ENCODE data around the gene COPS9. TPM values are rescaled to one million over a fixed set of nuclear protein-coding genes. Genes with fewer than 3 reads are reported as not detected.

The COPS9 gene
- total RNA-seq, 2 experiments from 2014 or later = 120 to 129 TPM

DNA sequence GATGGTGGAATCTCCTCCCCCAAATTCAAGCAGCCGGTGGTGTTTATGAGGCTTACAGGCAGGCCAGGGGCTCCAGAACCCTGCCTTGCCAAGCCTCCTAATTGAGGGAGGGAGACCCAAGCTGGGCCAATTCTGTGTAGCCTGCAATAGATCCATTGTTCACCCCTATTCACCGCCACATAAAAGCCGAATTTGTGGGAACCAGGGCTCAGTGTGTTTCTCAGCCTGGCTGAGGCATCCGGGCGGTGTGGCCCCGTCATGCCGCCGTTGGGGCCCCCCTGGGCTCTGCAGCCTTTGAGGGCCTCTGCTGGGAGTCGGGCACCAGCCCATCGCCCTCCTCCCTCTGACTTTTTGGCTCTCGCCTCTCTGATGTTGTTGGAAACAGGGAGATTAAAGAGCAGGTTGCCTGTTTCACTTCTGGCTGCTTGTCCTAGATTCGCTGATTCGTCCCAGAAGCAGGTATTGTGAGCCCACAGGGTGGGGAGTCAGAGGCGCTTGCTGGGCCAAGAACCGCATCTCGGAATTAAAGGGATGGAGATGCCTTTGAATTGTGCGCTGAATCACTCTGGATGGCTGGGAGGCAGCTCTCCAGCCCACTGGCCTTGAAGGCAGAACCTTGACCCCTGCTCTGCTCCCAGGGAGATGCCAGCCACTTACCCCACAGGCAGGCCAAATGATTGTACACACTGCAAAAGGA lies 19.1 kb upstream of the COPS9 start:
- no peaks in the 10 kb centered on the region for H3K4me1 Mint-ChIP-seq (ENCODE audit: low read depth)
- ChIA-PET CTCF (no interaction called here), POLR2A (no interaction called here)
- DNase-seq = no peak
- no peaks in the 10 kb centered on the region for H3K27me3 Mint-ChIP-seq (ENCODE audit: low read depth)
- ATAC-seq = no peak
- no peak overlapping the region for H3K27ac Mint-ChIP-seq
- no peak overlapping the region for H3K4me3 Mint-ChIP-seq
- no peaks in the 10 kb centered on the region for H3K9me3 Mint-ChIP-seq (ENCODE audit: insufficient read depth)
- H3K36me3 Mint-ChIP-seq (ENCODE audit: low read depth) = no peaks in the 10 kb centered on the region

DNA sequence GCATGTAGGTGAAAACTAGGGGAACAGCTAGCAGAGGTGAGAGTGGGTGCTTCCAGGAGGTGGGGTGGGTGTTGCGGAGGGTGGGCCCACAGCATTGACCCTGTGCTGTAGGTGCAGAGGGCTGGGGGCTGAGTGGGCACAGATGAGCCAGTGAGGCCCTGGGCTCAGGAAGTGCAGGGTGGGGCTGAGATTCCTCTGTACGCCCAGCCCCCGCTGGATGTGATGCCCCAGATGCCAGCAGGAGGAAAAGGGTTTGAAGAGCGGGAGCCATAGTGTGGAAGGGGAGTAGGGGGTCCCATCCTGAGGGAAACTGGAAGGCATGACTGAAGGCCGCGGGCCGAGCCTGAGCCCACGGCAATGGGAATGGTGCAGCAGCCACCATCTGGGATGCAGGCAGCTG lies 18.5 kb upstream of the COPS9 start:
- Mint-ChIP-seq H3K9me3 (ENCODE audit: insufficient read depth) (no peaks in the 10 kb centered on the region), H3K27ac (no peak overlapping the region), H3K36me3 (ENCODE audit: low read depth) (no peaks in the 10 kb centered on the region), H3K4me1 (ENCODE audit: low read depth) (no peaks in the 10 kb centered on the region), H3K27me3 (ENCODE audit: low read depth) (no peaks in the 10 kb centered on the region), H3K4me3 (no peak overlapping the region)
- ChIA-PET POLR2A (no interaction called here), CTCF (no interaction called here)
- DNase-seq (no peak), ATAC-seq (no peak)

- ATAC-seq (no peak), DNase-seq (no peak)
- ChIA-PET POLR2A (no interaction called here), CTCF (interaction anchor here (1.0 kb wide), 1 partner anchor 92 kb away, joined by 3 read pairs; no protein-coding TSS in a partner anchor)
- H3K9me3 Mint-ChIP-seq (ENCODE audit: insufficient read depth) = no peaks in the 10 kb centered on the region
- H3K4me1 Mint-ChIP-seq (ENCODE audit: low read depth) = no peaks in the 10 kb centered on the region
- no peak overlapping the region for H3K27ac Mint-ChIP-seq
- H3K27me3 Mint-ChIP-seq (ENCODE audit: low read depth) = no peaks in the 10 kb centered on the region
- no peaks in the 10 kb centered on the region for H3K36me3 Mint-ChIP-seq (ENCODE audit: low read depth)
- H3K4me3 Mint-ChIP-seq = no peak overlapping the region
Measured at GRCh38 chr2:240153418-240153817, 17.3 kb upstream of the COPS9 start.

DNA sequence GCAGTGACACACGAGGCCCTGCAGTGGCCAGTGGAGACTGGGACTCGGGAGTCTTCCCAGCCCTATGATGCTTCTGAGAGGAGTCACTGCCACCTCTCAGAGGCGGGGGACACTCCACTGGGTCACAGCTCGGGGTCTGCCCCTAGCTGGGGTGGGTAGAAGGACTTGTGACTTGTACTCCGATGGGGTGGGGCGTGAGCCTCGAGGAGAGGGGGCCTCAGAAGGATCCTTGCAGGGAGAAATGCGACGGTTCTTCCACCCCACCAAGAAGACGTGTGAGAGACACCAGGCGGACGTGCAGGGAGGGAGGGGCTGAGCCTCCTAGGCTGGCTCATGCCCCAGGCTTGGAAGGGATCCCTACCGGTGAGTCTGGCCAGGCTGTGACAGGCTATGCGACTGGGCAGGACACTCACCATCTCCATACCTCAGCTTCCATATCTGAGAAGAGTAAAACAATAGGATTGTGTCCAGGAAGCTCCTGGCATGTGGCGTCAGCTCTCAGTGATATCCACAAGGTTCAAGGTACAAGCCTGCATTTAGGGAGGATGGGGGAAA lies 15.4 kb upstream of the COPS9 start:
- Mint-ChIP-seq H3K4me1 (ENCODE audit: low read depth) (no peaks in the 10 kb centered on the region), H3K36me3 (ENCODE audit: low read depth) (no peaks in the 10 kb centered on the region), H3K4me3 (no peak overlapping the region), H3K27me3 (ENCODE audit: low read depth) (no peaks in the 10 kb centered on the region), H3K9me3 (ENCODE audit: insufficient read depth) (no peaks in the 10 kb centered on the region), H3K27ac (no peak overlapping the region)
- CTCF ChIA-PET = interaction anchor here (0.6 to 1.1 kb wide), 2 partner anchors 88 to 1559 kb away, joined by 3 read pairs; no protein-coding TSS in a partner anchor
- POLR2A ChIA-PET = no interaction called here
- DNase-seq (no peak), ATAC-seq (no peak)

DNA sequence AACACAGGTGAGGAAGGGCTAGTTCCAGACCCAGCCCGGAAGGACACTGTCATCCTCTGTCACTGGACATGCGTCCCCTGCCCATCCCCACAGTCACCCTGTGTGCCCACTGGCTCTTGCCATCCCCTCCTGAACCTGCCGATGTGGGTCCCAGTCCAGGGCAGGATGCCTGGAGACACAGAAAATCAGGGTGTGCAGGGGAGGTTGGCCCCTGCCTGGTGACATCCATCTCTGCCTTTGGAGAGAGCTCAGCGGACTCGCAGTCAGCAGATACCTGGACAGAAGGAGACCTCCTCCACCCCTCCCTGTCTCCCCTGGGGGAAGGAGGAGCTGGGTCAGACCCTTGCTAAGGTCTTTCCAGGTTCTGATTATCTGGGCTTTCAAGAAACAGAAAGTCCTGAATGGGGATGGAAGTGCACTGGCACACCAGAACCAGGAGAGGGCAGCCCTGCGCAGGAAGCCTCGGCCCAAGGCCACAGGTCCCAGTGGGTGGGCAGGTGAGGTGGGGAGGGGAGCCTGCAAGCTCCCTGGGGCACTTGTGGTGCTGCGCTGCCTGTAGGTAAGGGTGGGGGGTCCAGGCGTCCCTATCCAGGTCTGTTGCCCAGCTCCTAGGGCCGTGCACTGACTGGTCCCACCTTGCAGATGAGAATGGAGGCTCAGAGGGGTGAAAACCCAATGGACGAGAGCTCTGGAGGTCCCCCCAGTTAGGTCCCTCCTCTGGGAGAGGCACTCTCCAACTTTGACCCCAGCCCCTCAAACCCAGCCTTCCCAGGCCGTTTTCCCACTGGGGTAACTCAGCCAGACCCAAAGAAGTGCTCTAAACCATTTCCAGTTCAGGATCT lies 14.1 kb upstream of the COPS9 start:
- Mint-ChIP-seq H3K4me3 (no peak overlapping the region), H3K36me3 (ENCODE audit: low read depth) (no peaks in the 10 kb centered on the region), H3K27me3 (ENCODE audit: low read depth) (no peaks in the 10 kb centered on the region), H3K9me3 (ENCODE audit: insufficient read depth) (no peaks in the 10 kb centered on the region), H3K4me1 (ENCODE audit: low read depth) (no peaks in the 10 kb centered on the region), H3K27ac (no peak overlapping the region)
- POLR2A ChIA-PET = interaction anchor here (0.6 kb wide), 1 partner anchor 227 kb away, joined by 3 read pairs; no protein-coding TSS in a partner anchor
- ATAC-seq (peak; percentile 66), DNase-seq (peak; percentile 51)
- CTCF ChIA-PET = interaction anchor here (0.9 to 1.3 kb wide), 3 partner anchors 10 to 89 kb away, joined by 4 to 8 read pairs (median 5); no protein-coding TSS in a partner anchor

DNA sequence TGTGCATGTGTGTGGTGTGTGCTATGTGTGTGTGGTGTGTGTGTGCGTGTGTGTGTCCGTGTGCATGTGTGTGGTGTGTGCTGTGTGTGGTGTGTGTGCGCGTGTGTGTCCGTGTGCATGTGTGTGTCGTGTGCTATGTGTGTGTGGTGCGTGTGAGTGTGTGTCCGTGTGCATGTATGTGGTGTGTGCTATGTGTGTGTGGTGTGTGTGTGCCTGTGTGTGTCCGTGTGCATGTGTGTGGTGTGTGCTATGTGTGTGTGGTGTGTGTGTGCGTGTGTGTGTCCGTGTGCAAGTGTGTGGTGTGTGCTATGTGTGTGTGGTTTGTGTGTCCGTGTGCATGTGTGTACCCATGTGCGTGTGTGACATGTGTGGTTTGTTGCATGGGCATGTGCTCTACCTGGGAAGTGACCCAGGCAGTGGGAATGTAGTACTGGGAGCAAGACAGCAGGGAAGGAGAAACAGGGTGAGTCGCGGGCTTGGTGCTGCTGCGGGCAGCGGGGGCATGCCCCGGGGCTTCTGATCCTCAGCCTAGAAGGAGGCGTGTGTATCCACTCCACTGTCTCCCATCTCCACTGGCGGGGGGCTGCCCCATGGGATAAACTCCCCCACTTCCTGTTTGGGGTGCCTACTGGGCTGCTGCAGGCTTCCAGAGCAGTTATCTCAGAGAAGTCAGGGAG lies 11.9 kb upstream of the COPS9 start:
- DNase-seq (no peak), ATAC-seq (no peak)
- no peaks in the 10 kb centered on the region for H3K36me3 Mint-ChIP-seq (ENCODE audit: low read depth)
- ChIA-PET CTCF (no interaction called here), POLR2A (no interaction called here)
- no peak overlapping the region for H3K27ac Mint-ChIP-seq
- H3K4me3 Mint-ChIP-seq = no peak overlapping the region
- H3K9me3 Mint-ChIP-seq (ENCODE audit: insufficient read depth) = no peaks in the 10 kb centered on the region
- H3K4me1 Mint-ChIP-seq (ENCODE audit: low read depth) = no peaks in the 10 kb centered on the region
- no peaks in the 10 kb centered on the region for H3K27me3 Mint-ChIP-seq (ENCODE audit: low read depth)

- ChIA-PET CTCF (no interaction called here), POLR2A (no interaction called here)
- H3K36me3 Mint-ChIP-seq (ENCODE audit: low read depth) = no peaks in the 10 kb centered on the region
- H3K9me3 Mint-ChIP-seq (ENCODE audit: insufficient read depth) = no peaks in the 10 kb centered on the region
- DNase-seq = no peak
- H3K27me3 Mint-ChIP-seq (ENCODE audit: low read depth) = no peaks in the 10 kb centered on the region
- no peaks in the 10 kb centered on the region for H3K4me1 Mint-ChIP-seq (ENCODE audit: low read depth)
- ATAC-seq = no peak
- H3K4me3 Mint-ChIP-seq = no peak overlapping the region
- H3K27ac Mint-ChIP-seq = no peak overlapping the region
Measured at GRCh38 chr2:240147382-240147781, 11.3 kb upstream of the COPS9 start.

DNA sequence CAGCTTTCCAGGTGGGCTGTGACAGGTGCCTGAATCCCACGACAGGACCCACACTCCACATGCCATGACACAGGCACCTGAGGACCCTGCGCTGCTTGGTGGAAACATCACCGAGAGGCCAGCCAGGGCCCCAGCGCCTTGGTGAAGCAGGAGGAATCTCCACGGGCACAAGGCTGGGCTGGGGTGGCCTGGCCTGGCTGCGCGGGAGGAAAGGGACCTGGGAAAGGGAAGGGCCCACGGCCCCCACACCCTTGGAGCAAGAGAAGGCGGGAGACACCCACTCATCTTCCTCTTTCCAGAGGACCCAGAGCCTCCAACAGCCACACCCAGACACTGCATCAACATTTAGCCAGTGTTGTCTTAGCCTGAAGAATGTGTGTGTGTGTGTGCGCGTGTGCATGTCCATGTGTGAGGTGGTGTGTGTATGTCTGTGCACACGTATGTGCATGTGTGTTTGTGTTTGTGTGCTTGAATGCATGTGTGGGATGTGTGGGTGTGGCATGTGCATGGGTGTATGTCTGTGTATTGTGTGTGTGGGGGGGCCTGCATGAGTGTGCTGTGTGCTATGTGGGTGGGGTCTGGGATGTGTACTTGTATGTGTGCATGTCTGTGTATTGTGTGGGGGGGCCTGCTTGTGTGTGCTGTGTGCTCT lies 10.6 kb upstream of the COPS9 start:
- POLR2A ChIA-PET = no interaction called here
- Mint-ChIP-seq H3K9me3 (ENCODE audit: insufficient read depth) (no peaks in the 10 kb centered on the region), H3K4me3 (no peak overlapping the region), H3K27me3 (ENCODE audit: low read depth) (no peaks in the 10 kb centered on the region), H3K27ac (no peak overlapping the region), H3K4me1 (ENCODE audit: low read depth) (no peaks in the 10 kb centered on the region), H3K36me3 (ENCODE audit: low read depth) (no peaks in the 10 kb centered on the region)
- no peak for DNase-seq
- CTCF ChIA-PET = no interaction called here
- no peak for ATAC-seq

DNA sequence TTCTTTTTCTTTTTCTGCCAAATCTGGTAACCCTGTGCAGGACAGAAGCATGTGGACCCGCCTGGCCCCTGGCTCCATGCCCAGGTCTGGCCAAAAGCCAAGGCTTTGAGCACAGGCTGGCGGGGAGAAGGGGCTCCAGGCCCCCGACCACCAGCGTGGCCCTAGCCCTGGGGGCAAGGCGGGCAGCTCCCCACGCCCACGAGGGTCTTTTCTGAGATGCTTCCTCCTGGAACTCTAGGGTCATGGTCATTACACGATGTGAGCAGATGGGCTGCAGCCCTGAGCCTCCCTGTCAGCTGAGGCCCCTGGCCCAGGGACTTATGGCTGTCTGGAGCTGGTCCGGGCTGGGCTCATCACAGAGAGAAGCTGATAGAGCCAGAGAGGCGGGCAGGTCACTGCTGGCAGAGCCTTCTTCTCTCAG lies 10.0 kb upstream of the COPS9 start:
- Mint-ChIP-seq H3K27ac (no peak overlapping the region), H3K27me3 (ENCODE audit: low read depth) (no peaks in the 10 kb centered on the region), H3K36me3 (ENCODE audit: low read depth) (no peaks in the 10 kb centered on the region), H3K4me3 (no peak overlapping the region), H3K9me3 (ENCODE audit: insufficient read depth) (no peaks in the 10 kb centered on the region), H3K4me1 (ENCODE audit: low read depth) (no peaks in the 10 kb centered on the region)
- POLR2A ChIA-PET = no interaction called here
- DNase-seq = no peak
- ATAC-seq = no peak
- CTCF ChIA-PET = interaction anchor here (1.2 to 4.9 kb wide), 2 partner anchors 84 to 87 kb away, joined by 3 to 73 read pairs; no protein-coding TSS in a partner anchor

- Mint-ChIP-seq H3K27me3 (ENCODE audit: low read depth) (no peaks in the 10 kb centered on the region), H3K4me3 (no peak overlapping the region), H3K27ac (no peak overlapping the region), H3K36me3 (ENCODE audit: low read depth) (no peaks in the 10 kb centered on the region), H3K4me1 (ENCODE audit: low read depth) (no peaks in the 10 kb centered on the region), H3K9me3 (ENCODE audit: insufficient read depth) (no peaks in the 10 kb centered on the region)
- CTCF ChIA-PET = interaction anchor here (1.2 to 4.9 kb wide), 2 partner anchors 83 to 86 kb away, joined by 3 to 73 read pairs; no protein-coding TSS in a partner anchor
- POLR2A ChIA-PET = no interaction called here
- ATAC-seq (no peak), DNase-seq (no peak)
Measured at GRCh38 chr2:240145461-240145860, 9.4 kb upstream of the COPS9 start.

DNA sequence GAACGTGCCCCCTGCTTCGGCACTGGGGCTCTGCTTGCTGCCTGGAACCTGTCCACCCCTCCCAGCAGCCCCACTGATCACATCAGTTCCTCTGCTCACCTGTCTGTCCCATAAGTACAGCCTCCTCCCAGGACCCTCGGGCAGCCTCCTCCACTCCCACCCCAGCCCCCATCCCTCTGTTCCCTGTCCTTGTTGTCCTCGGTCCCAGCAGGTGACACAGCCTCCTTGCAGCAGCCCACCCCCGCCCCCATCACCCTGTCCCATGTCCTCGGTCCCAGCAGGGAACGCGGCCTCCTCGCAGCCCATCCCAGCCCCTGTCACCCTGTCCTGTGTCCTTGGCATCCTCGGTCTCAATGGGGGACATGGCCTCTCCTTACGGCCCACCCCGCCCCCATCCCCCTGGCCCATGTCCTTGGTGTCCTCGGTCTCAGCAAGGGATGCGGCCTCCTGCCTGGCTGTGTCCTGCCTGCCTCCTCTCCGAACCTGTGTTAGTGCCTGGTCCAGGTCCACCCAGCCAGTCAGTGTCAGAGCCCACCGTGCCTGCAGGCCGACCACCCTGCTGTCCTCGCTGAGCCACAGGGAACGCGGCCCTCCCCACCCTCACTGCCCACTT lies 8.7 kb upstream of the COPS9 start:
- ATAC-seq = no peak
- DNase-seq = no peak
- H3K27me3 Mint-ChIP-seq (ENCODE audit: low read depth) = no peaks in the 10 kb centered on the region
- no peak overlapping the region for H3K4me3 Mint-ChIP-seq
- no peaks in the 10 kb centered on the region for H3K4me1 Mint-ChIP-seq (ENCODE audit: low read depth)
- no peaks in the 10 kb centered on the region for H3K36me3 Mint-ChIP-seq (ENCODE audit: low read depth)
- ChIA-PET POLR2A (no interaction called here), CTCF (interaction anchor here (0.8 to 4.9 kb wide), 6 partner anchors 8 to 210 kb away, joined by 3 to 73 read pairs (median 6); no protein-coding TSS in a partner anchor)
- no peaks in the 10 kb centered on the region for H3K9me3 Mint-ChIP-seq (ENCODE audit: insufficient read depth)
- no peak overlapping the region for H3K27ac Mint-ChIP-seq

Measured in activated CD8-positive, alpha-beta T cell treated with anti-CD3 and anti-CD28 coated beads, Interleukin-2, amount 10 ng/mL, durations not matched to agents 7 days and 5 days (primary cell).